HG03457 (cell line): ENCODE data around the gene FMNL3.
"Not testable (repeated sequence)": the region's sequence is repeated elsewhere in the genome, so short reads cannot be mapped to it uniquely, and the experiment has no call there.

Experiments
- ATAC-seq: cut with Tn5 transposase; IDR thresholded peaks from one replicate; pipeline ENCODE4 v1.9.1; 2021; ENCODE audit warnings: moderate number of reproducible peaks; ENCODE audit not compliant: unreplicated experiment

FMNL3 gene

GRCh38 chr12:49707128-49707811 lies at the start of gene FMNL3:
FMNL3 (minus strand) TSS chr12:49707405; CDS start chr12:49707180, 225 bp downstream.
- peak; percentile 64 for ATAC-seq

GRCh38 chr12:49750996-49751393 lies 43.8 kb upstream of the FMNL3 start:
- ATAC-seq = no peak

- ATAC-seq = no peak
Measured at GRCh38 chr12:49750027-49750995, 43.1 kb upstream of the FMNL3 start.

GRCh38 chr12:49748800-49749199 lies 41.6 kb upstream of the FMNL3 start:
- no peak for ATAC-seq

GRCh38 chr12:49748306-49748705 lies 41.1 kb upstream of the FMNL3 start:
- no peak for ATAC-seq

- ATAC-seq = no peak
Measured at GRCh38 chr12:49744363-49744885, 37.2 kb upstream of the FMNL3 start.

GRCh38 chr12:49741882-49742620 lies 34.8 kb upstream of the FMNL3 start:
- ATAC-seq = peak; percentile 50

- ATAC-seq = peak; percentile 89
Measured at GRCh38 chr12:49740930-49741881, 34.0 kb upstream of the FMNL3 start, which contains the start of gene TMBIM6. TMBIM6 (plus strand) TSS chr12:49741557; CDS start chr12:49752494, 10,937 bp downstream.

- not testable (repeated sequence) for ATAC-seq
Measured at GRCh38 chr12:49740277-49740676, 33.1 kb upstream of the FMNL3 start.

- ATAC-seq = not testable (repeated sequence)
Measured at GRCh38 chr12:49738721-49739120, 31.5 kb upstream of the FMNL3 start.

- ATAC-seq = not testable (repeated sequence)
Measured at GRCh38 chr12:49734900-49735299, 27.7 kb upstream of the FMNL3 start.

- no peak for ATAC-seq
Measured at GRCh38 chr12:49733219-49734017, 26.2 kb upstream of the FMNL3 start.

GRCh38 chr12:49730568-49731101 lies 23.4 kb upstream of the FMNL3 start:
- ATAC-seq = no peak

- ATAC-seq = no peak
Measured at GRCh38 chr12:49730050-49730449, 22.8 kb upstream of the FMNL3 start.

- no peak for ATAC-seq
Measured at GRCh38 chr12:49728446-49728845, 21.2 kb upstream of the FMNL3 start.

- not testable (repeated sequence) for ATAC-seq
Measured at GRCh38 chr12:49721355-49721754, 14.2 kb upstream of the FMNL3 start.

- ATAC-seq = no peak
Measured at GRCh38 chr12:49720214-49720613, 13.0 kb upstream of the FMNL3 start.

GRCh38 chr12:49717800-49718199 lies 10.6 kb upstream of the FMNL3 start:
- not testable (repeated sequence) for ATAC-seq

- no peak for ATAC-seq
Measured at GRCh38 chr12:49716553-49716952, 9.3 kb upstream of the FMNL3 start.
